Endothelial cell of umbilical vein (primary cell): ENCODE measurements around the gene ROBO2.

Experiments used
- EZH2 ChIP-seq: IDR thresholded peaks from 2 replicates; pipeline ENCODE4 v1.6.1; 2012; ENCODE audit warnings: borderline replicate concordance, low read depth, mild to moderate bottlenecking, moderate library complexity, low read length, inconsistent platforms; ENCODE audit not compliant: severe bottlenecking
- POLR2A ChIP-seq: IDR thresholded peaks from 2 replicates; pipeline ENCODE4 v1.6.1; 2012; ENCODE audit warnings: low read depth, mild to moderate bottlenecking, control low read depth, low read length
- TF ChIP-seq, protein P1 (sequence below), 2 donors: IDR thresholded peaks; 1 replicate in 1 of 2; 2 replicates in 1 of 2; pipeline ENCODE4 v1.5.1; 2011; ENCODE audit warnings: low read length in 2 of 2, mild to moderate bottlenecking in 2 of 2, moderate library complexity in 2 of 2, control low read depth in 1 of 2, inconsistent platforms in 1 of 2, low read depth in 1 of 2; ENCODE audit not compliant: insufficient read depth in 1 of 2; ENCODE audit errors: extremely low read depth in 1 of 2

DNA sequence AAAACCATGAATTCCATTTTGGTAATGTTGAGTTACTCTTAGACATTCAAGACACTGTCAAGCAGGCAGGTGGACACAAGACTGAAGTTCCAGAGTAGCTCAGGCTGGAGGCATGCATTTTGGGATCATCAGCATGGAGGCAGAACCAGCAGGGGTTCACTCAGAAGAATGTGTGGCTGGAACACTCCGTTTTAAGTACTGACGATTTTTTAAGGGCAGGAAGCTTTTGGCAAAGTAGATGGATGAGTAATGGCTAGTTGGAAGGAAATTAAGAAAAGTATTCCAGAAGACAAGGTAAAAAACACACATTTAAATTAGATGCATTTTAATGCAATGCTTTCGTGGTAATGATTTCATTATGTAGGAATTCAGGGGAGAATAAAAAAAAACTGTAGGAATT, 420.4 kb downstream of the ROBO2 start:
- TF ChIP-seq, protein P1, sequence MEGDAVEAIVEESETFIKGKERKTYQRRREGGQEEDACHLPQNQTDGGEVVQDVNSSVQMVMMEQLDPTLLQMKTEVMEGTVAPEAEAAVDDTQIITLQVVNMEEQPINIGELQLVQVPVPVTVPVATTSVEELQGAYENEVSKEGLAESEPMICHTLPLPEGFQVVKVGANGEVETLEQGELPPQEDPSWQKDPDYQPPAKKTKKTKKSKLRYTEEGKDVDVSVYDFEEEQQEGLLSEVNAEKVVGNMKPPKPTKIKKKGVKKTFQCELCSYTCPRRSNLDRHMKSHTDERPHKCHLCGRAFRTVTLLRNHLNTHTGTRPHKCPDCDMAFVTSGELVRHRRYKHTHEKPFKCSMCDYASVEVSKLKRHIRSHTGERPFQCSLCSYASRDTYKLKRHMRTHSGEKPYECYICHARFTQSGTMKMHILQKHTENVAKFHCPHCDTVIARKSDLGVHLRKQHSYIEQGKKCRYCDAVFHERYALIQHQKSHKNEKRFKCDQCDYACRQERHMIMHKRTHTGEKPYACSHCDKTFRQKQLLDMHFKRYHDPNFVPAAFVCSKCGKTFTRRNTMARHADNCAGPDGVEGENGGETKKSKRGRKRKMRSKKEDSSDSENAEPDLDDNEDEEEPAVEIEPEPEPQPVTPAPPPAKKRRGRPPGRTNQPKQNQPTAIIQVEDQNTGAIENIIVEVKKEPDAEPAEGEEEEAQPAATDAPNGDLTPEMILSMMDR (IDR thresholded peaks at IDR 0.05; ENCODE audit: extremely low read depth in 1 of 2, insufficient read depth in 1 of 2, low read depth in 1 of 2, low read length in 2 of 2), result no peak
- no peak for TF ChIP-seq POLR2A
- no peak for TF ChIP-seq EZH2
